ENCODE data around the gene HBS1L.

HBS1L gene

GRCh38 chr6:134954272-134955000 lies 100.2 kb downstream of the HBS1L start:
- POLR2A ChIA-PET: no interaction called here
- no peak for DNase-seq (ENCODE audit: extremely low spot score)
- CTCF ChIA-PET: no interaction called here
- TF ChIP-seq CTCF (IDR thresholded peaks at IDR 0.05; ENCODE audit: control extremely low read depth, extremely low read depth, low read depth, missing control alignments): no peak

GRCh38 chr6:134951494-134952263 lies 102.9 kb downstream of the HBS1L start:
- POLR2A ChIA-PET: no interaction called here
- CTCF ChIA-PET: interaction anchor here (5.4 kb wide), 1 partner anchor 10 kb away, joined by 41 read pairs; no protein-coding TSS in a partner anchor
- DNase-seq (ENCODE audit: extremely low spot score): no peak
- TF ChIP-seq CTCF (IDR thresholded peaks at IDR 0.05; ENCODE audit: control extremely low read depth, extremely low read depth, low read depth, missing control alignments): no peak

- no peak for DNase-seq (ENCODE audit: extremely low spot score)
- no peak for TF ChIP-seq CTCF (IDR thresholded peaks at IDR 0.05; ENCODE audit: control extremely low read depth, extremely low read depth, low read depth, missing control alignments)
- ChIA-PET CTCF (interaction anchor here (1.4 to 5.4 kb wide), 2 partner anchors 9 to 27 kb away, joined by 4 to 41 read pairs; no protein-coding TSS in a partner anchor), POLR2A (no interaction called here)
Measured at GRCh38 chr6:134950482-134950881, 104.1 kb downstream of the HBS1L start.

GRCh38 chr6:134949927-134950326 lies 104.7 kb downstream of the HBS1L start, which contains the start of gene ALDH8A1:
ALDH8A1 (minus strand) TSS chr6:134950101; CDS start chr6:134950053, 48 bp downstream.
- CTCF ChIA-PET: interaction anchor here (1.2 to 5.4 kb wide), 4 partner anchors 9 to 27 kb away, joined by 3 to 41 read pairs (median 4); no protein-coding TSS in a partner anchor

GRCh38 chr6:134948691-134949090 lies 105.9 kb downstream of the HBS1L start:
- TF ChIP-seq CTCF (IDR thresholded peaks at IDR 0.05; ENCODE audit: control extremely low read depth, extremely low read depth, low read depth, missing control alignments): no peak
- DNase-seq (ENCODE audit: extremely low spot score): no peak
- ChIA-PET POLR2A (no interaction called here), CTCF (interaction anchor here (1.2 to 5.4 kb wide), 3 partner anchors 7 to 21 kb away, joined by 3 to 41 read pairs (median 4); no protein-coding TSS in a partner anchor)

More at GRCh38 chr6:134949927-134950326, 104.7 kb downstream of the HBS1L start, which contains the start of gene ALDH8A1:
- DNase-seq (ENCODE audit: extremely low spot score): no peak
- POLR2A ChIA-PET: no interaction called here
- TF ChIP-seq CTCF (IDR thresholded peaks at IDR 0.05; ENCODE audit: control extremely low read depth, extremely low read depth, low read depth, missing control alignments): no peak

- TF ChIP-seq CTCF (IDR thresholded peaks at IDR 0.05; ENCODE audit: control extremely low read depth, extremely low read depth, low read depth, missing control alignments): no peak
- ChIA-PET POLR2A (no interaction called here), CTCF (interaction anchor here (0.9 kb wide), 1 partner anchor 781 kb away, joined by 3 read pairs; no protein-coding TSS in a partner anchor)
- DNase-seq (ENCODE audit: extremely low spot score): no peak
Measured at GRCh38 chr6:134948142-134948541, 106.5 kb downstream of the HBS1L start.

All from GM10248 (cell line).